ENCODE results near the gene ACTL8. TPM values are rescaled to one million over a fixed set of nuclear protein-coding genes. Genes with fewer than 3 reads are reported as not detected.

Gene ACTL8
- polyA plus RNA-seq, 1 donor, result not detected

DNA sequence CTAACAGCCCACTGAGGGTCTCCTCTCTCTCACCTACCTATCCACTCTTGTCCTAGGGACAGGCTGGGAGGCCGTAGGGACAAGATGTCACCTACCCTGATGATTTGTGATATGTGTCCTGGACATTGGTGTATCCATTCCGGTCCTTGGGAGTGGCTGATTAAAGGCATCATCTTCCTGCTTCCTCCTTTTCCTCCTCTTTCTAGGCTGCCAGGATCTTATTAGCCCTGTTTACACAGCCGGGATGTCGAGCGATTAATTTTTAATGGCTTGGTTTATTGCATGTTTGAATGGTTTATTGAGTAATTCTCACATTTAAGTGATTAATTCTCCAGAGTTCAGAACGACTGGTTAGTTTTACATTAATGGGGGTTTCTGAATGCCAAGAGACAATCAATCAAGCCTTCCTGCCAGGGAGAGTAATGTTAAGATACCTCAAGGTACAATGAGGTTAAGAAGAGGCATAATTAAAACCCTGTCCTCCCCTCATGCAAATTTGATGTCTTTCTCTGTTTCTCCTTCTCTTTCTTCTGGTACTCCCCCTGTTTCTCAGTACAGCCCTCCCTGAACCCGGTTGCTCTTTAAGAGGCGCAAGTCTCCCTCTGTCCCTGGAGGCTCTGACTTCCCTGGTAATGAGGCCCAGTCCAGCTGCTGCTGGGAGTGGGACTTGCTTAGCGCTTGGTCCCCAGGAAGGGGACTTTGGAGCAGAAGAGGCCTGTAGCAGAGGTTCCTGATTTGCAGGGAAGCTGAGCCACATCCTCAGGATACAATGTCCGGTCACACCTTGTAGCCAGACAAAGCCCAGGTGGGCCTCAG, 50.9 kb downstream of the ACTL8 start:
- peak; percentile 14 for DNase-seq

DNA sequence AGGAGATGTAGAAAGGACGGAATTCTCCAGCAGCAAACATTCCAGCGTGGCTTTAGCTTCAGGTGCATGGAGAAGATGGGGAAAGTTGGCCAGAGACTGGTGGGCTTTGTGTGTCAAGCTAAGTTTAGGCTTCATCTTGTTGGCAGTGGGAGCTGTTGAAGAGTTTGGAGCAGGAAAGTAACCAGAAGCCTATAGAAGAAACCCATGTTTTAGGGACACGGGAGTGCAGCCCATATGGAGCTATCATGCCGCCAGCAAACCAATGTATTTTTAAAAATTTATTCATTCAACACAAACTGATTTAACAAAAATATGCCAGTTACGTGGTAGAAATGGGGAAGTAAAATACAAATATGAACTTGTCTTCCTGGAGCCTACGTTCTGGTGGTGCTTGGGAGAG, 53.7 kb downstream of the ACTL8 start:
- DNase-seq, result no peak

DNA sequence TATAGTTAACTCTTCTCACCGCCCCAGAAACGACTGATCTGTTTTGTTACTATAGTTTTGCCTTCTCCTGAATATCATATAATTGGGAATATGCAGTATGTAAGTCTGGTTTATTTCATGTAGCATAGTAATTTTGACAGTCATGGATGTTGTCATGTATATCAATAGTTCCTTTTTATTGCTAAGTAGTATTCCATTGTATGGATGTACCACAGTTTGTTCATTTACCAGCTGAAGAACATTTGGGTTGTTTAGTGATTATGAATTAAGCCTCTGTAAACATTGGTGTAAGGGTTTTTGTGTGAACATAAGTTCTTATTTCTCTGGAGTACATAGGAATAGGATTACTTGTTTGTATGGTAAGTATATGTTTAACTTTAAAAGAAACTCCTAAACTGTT, 55.5 kb downstream of the ACTL8 start:
- no peak for DNase-seq

DNA sequence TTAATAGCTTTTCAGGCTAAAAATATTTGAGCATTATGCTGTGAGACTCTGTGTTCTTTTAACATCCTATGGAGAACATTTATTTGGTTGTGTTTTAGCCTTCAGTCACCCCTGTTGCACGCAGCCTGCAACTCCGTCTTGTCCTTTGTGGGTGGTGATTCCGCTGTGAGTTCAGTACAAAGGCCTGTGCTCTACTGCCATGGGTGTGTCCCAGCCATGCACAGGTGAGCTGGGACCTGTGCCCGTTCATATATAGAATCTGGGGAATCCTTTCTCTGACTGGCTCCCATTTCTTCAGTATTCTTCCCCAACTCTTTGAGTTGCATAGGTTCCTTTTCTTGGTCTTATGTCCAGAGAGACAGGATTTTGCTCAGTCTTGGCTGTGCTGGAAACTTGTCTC, 61.4 kb downstream of the ACTL8 start:
- no peak for DNase-seq

DNA sequence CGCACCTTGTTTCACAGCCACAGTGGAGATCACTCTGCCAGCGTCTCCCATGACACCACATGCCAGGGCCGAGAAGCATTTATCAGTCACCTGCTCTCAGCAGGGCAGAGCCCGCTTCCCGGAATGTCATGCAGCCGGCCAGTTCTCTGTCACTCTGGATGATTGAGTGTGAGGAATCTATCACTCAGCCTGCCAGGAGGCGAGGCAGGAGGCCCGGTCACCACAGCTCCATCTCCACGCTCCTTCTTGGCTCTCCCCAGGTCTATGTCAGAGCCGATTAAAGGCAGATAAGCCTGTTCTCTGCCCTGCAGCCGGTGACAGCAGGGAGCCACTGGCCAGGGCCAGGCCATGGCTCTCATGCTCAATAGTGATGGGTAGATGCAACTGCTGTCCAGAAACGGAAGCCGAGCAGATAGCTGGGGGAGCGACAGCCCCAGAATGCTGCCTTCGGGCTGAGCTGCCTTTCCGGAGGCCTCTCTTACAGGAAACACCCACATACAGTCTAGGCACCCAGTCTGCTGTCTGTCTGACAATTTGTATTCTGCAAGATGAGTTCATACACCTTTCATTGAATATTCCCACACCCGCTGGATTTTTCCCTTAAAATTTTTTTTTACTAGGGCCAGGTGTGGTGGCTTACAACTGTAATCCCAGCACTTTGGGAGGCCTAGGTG, 64.1 kb downstream of the ACTL8 start:
- no peak for DNase-seq

DNA sequence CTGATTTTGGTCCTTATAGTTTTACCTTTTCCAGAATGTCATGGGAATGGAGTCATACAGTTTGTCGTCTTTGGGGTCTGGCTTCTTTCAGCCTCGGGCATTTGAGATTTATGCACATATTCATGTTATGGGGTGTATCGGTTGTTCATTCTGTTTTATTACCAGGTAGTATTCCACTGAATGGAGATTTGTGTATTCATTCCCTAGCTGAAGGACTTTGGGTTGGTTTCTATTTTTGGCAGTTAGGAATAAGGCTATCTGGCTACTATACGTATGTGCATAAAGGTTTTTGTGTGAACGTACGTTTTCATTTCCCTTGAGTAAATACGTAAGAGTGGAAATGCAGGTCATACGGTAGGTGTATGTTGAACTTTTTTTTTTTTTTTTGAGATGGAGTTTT, 65.1 kb downstream of the ACTL8 start:
- DNase-seq, result no peak

DNA sequence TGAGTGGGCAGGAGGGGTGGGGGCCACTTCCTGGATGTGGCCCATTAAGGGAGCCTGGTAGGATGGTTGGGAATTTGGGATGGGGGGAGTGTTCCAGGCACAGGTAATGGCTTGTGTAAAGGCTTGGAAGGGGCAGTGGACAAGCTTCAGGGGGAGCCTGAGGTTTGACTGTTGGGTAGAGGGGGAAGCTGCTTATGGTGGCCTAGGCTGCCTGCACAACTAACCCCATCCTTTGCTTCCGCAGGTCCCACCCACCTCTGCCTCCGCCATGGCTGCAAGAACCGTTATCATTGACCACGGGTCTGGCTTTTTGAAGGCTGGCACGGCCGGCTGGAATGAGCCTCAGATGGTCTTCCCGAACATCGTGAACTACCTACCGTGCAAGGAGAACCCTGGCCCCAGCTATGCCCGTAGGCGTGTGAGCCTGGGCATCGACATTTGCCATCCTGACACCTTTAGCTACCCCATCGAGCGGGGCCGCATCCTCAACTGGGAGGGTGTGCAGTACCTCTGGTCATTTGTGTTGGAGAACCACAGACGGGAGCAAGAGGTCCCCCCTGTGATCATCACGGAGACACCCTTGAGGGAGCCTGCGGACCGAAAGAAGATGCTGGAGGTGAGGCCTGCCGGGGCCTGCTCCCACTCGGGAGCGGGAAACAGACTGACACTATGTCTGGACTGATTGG, 67.8 kb downstream of the ACTL8 start:
- no peak for DNase-seq

DNA sequence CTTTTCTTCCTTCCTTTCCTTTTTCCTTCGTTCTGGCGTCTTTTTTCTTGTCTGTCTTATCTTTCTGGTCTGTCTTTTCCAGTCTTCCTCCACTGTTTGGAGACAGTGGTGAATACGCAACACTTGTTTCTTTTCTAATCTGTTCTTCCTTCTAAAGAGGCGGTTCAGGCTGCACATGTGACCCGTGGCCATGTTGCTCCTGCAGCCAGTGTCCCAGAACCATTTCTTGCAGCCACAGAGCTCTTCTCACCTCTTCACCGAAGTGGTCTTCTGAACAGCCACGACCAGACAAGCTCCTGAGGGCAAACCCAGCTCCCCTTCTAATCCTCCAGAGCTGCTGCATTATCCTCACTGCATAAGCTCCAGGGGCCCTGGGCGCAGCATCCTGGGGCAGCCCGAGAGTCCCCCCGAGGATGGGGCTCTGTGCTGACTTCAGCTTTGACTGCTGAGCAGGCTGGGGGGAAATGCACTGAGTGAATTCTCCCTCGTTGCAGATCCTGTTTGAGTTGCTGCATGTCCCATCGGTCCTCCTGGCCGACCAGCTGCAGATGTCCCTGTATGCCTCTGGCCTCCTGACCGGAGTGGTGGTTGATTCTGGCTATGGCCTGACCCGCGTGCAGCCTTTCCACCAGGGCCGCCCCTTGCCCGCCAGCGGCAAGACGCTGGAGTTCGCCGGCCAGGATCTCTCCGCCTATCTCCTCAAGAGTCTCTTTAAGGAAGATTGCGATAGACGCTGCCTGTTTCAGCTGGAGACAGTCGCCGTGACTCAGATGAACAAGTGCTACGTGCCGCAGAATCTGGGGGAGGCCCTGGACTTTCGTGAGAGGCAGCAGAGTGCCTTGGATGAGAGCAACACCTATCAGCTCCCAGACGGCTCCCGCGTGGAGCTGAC, 70.4 kb downstream of the ACTL8 start:
- no peak for DNase-seq

DNA sequence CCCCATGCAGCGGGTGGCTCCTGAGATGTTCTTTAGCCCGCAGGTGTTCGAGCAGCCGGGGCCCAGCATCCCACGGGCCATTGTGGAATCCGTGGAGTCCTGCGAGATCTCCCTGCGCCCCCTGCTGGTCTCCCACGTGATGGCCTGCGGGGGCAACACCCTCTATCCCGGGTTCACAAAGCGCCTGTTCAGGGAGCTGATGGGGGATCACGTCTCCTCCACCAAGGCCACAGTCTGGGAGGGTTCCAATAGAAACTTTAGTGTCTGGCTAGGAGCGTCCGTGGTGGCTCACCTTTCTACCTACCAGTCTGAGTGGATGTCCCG, 71.0 kb downstream of the ACTL8 start:
- no peak for DNase-seq

DNA sequence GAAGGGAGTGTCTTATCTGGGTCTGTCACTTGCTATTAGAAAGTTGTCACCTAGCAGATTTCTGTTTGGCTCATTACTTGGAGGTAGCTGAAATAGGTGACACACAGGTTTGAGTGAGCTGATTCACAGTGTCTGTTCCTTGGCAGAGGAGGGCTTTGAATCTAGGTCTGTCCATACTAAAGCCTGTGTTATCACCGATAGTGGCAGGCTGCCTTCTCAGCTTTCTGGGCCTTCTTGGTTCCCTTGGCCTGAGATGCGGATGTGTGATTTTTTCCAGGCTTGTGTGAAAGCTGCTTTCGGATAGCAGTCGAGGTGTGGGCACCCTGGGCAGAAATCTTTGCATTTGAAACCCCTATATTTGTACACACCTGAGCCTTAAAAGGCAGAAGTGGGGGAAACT, 73.9 kb downstream of the ACTL8 start:
- no peak for DNase-seq

DNA sequence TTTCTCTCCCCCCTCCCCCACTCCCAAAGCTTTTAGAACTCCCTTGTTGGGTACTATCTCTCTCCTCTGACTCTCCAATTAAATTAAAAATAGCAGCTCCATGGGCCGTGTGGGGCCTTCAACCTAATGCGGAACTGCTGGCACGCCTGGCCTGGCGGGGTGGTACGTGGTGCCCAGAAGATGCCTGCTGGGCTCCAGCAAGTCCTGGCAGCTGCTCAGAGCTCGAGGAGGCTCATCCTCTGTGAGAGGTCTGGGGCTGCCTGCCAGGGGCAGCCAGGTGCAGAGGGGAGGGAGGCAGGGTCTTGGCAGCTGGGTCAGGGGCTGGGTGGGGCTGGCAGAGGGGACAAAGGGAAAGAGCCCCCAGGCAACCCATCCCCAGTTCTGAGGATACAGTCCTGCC, 74.4 kb downstream of the ACTL8 start:
- DNase-seq, result no peak

DNA sequence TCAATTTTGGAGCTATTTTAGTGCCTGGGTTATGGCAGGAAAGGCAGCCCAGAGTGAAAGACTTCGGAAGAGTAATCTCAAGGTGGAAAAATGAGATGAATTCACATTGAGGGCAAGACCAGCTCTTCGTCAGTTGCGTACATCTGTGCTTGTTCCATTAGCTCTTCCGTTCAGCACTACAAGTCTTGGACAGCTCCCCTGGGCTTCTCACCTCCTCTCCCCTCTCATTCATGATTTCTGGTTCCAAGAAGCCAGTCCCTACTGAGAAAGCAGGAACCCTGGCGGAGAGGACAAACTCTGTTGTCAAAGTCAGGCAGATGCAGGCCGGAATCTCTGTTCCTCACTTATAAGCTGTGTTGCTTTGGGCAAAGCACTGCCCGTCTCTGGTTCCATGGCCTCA, 76.5 kb downstream of the ACTL8 start:
- DNase-seq, result peak; percentile 84

DNA sequence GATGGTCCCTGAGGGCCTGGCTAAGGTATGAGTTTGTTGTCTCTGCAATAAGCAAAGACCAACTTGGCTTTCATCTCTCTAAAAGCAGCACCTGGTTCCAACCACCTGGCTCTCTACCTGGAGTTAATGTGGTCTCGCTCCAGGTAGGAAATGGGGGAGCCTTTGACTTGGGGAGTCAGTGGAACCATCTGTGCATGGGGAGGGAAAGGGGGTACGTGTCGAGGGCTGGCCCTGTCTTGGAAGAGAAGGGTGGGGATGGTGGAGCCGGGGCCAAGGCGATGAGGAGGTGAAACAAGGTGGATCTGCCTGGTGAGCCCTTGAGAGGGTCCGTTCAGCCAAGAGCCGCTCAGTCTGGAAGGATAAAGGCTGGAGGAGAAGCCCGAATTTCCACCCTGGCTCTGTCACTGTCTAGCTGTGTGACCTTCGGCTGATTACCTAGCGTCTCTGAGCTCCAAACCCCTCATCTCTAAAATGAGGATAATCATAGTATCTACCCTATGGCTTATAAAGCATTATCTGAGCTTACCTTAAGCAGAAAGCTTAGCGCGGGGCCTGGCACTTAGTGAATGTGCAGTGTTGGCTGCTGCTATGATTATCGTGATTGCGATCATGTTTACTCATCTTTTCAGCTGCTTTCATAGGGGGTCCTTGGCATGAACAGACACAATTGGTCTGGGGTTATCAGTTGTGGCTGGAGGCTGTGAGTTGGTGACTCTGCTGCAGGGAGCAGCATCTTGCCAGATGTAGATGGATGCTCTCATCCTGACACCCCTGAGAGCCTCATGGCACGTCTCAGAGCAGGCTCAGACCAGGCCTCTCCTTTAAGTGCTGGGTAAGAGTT, 78.7 kb downstream of the ACTL8 start:
- DNase-seq, result no peak

DNA sequence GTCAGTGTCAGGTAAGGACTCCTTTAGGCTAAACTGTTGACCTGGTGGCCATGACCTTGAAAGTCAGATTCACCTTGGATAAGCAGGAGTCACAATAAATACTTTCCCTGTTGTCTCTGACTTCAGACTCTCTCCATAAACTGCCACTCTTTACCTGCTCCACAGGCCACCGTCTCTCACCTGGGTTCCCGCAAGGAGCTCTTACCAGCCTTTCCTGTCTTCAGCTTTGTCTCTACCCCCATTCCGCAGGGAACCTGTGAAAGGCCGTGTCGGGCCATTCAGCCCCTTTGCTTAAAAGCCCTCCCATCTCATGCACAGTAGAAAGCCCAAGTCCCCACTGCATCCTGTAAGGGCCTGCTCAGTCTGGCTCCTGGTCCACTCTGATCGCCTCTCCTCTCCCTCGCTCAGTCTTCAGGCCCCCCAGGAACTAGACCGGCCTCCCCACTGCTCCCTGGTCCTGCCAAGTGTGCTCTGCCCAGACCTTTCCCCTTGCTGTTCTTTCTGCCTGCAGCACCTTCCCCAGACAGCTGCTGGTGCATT, 79.5 kb downstream of the ACTL8 start:
- DNase-seq, result no peak

DNA sequence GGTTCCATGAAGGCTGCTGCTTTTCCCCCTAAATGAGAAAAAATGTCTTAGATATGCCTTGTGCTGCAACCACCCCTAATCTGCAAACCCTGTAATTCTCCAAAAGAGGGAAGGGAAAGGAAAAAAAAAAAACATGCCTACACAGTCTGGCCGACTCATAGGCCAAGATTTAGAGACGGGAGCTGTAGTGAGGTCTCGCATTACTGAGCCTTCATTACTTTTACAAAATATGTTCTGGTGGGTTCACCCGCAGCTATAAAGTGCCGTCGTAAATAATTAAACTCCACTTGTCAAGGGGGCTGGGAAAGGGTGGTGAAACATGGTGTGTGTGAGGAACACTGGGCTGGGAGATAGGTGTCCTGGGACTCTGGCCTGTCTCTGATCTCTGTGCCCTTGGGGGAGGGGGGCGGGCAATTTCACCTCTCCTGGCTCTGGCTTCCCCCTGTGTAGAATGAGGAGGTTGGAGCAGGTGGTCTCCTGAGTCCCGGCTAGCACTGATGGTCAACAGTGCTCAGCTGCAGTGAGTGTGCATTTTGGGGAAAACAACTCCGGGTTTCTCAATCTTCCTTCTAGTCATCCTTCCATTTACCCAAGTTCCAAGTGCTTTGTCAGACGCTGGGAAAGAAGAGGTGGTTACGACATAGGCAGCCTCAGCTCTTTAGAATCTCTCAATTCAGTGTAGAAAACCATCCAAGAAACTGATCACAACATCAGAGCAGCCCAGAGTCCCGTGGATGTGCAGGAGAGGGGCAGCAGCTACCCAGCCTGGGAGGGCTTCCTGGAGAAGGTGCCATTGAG, 82.3 kb downstream of the ACTL8 start:
- peak; percentile 10 for DNase-seq

DNA sequence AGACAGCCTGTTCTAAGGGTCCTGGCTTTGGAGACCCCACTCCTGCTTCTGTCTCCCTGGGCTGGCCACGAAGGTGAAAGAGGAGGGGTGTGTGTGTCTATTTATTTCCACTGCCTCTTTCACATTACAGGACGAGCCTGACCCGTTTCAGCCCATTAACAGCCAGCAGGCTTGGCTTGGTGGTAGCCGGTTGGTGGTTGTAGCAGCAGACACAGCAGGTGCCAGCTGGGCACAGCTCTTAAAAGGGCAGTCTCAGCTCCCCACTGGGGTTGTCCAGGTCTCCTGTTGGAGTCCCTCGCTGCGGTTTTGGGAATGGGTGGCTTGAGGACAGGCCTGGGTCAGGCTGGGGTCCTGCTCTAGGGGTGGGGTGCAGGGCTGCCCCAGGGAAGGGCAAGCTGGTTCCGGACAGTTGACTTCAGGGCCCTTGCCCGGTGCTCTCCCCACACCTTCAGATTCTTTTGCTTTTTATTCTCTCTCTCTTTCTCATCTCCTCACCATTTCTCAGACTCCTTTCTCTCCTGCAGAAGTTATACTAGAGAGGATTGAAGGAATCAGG, 84.6 kb downstream of the ACTL8 start:
- DNase-seq, result no peak

DNA sequence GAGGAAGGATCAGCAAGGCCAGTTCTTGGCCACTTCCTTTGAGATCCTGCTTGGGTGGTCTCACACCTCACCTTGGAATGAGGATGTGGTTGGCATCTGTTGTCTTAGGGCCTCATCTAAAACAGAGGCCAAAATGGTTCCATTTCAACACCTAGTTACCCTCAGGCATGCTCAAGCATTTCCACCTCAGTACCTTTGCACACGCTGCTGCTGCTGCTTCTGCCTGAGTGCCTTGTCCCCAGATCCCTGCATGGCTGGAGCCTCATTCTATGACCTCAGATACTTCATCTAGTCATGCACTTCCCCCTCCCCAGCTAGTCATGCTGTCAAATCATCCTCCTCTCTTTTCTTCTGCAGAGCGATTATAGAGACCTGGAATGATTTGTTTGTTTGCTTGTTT, 86.8 kb downstream of the ACTL8 start:
- DNase-seq, result no peak

DNA sequence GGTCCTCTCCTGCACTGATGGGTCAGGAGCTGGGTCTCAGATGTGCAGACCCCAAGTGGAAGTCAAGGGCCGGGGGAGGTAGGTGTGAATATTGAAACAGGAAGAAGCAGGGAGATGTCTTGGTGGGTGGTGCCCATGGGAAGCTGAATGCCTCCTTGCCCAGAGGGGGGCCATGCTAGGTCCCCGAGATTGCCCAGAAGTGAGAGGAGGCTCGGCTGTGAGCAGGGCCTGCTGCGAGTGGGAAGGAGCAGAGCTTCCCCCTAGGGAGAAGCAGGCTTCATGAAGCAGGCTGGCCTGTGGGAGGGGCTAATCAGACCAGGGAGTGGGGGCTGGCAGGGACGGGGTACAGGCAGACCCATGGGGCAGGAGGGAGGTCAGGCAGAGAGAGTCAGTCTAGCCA, 87.6 kb downstream of the ACTL8 start:
- no peak for DNase-seq

DNA sequence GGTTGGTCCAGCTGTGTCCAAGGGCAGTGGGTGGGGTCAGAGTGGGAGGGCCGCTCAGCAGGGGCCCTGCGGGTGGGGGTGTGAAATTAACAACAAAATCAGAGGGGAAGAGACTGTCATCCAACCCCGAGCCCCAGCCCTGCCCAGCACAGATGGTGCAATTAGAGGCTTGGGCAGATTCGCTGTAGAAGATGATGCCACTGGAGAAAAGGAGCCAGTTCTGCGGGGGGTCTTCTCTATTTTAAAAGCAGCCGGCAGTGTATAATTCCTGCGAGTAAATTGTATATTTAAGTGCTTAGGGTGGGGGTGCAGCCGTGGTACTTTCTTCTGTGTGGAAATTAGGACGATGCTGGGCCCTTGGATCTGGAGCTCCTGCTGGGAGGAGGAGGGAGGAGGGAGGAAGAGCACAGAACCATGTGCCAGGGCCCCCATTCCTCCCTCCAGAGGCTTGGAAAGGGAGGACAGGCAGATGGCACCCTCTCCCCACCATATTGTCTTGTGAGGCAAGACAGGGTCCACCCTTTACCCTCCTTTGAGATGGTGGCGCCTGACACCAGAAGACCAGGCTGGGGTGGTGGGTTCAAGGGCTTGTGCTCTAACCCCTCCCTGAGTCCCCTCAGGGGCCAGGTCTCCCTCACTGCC, 89.2 kb downstream of the ACTL8 start:
- DNase-seq, result no peak

All from left kidney (tissue), 2 donors.